ENCODE measurements around the gene KCNMA1. TPM values are rescaled to one million over a fixed set of nuclear protein-coding genes. Genes with fewer than 3 reads are reported as not detected.

The KCNMA1 gene
- total RNA-seq, 1 experiment from 2014 or later = 143 TPM

DNA sequence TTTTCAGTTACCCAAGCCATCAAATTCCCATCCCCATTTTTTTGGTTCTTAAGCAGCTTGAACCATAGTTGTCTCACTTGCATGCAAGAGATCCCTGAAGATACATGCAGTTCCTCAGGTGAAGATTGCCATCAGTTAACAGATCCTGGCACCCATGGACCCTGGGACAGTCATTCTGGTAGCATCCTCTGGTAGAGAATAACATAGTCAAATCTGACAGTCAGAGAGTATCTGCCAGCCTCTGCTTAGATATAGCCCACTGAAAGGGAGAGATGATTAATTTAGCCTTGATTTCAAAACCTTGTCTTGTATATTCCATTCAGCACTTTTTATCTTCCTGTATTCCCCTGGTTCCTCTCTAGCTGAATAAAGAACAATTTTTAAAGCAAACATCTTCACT, 280.4 kb downstream of the KCNMA1 start:
- H3K36me3 ChIP-seq (ENCODE audit: low read depth, low read length) = peaks cover 5% of the 10 kb centered on the region; the same call in 1 of the 2 replicates
- H4K20me1 ChIP-seq (ENCODE audit: low read length) = no peaks in the 10 kb centered on the region
- no peak overlapping the region for H3K4me3 ChIP-seq (ENCODE audit: low read length)
- no peak; the same call in 1 of the 2 replicates for ATAC-seq
- no peaks in the 10 kb centered on the region for H3K27me3 ChIP-seq (ENCODE audit: low read length)
- H3K9ac ChIP-seq (ENCODE audit: low read length) = peak overlapping the region; percentile 64
- TF ChIP-seq, protein P1, sequence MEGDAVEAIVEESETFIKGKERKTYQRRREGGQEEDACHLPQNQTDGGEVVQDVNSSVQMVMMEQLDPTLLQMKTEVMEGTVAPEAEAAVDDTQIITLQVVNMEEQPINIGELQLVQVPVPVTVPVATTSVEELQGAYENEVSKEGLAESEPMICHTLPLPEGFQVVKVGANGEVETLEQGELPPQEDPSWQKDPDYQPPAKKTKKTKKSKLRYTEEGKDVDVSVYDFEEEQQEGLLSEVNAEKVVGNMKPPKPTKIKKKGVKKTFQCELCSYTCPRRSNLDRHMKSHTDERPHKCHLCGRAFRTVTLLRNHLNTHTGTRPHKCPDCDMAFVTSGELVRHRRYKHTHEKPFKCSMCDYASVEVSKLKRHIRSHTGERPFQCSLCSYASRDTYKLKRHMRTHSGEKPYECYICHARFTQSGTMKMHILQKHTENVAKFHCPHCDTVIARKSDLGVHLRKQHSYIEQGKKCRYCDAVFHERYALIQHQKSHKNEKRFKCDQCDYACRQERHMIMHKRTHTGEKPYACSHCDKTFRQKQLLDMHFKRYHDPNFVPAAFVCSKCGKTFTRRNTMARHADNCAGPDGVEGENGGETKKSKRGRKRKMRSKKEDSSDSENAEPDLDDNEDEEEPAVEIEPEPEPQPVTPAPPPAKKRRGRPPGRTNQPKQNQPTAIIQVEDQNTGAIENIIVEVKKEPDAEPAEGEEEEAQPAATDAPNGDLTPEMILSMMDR (conservative IDR thresholded peaks at IDR 0.05; ENCODE audit: low read depth, low read length) = no peak
- no peak for TF ChIP-seq EZH2phosphoT487 (IDR thresholded peaks at IDR 0.05; ENCODE audit: borderline replicate concordance, low read length)
- no peak for TF ChIP-seq EZH2 (IDR thresholded peaks at IDR 0.05; ENCODE audit: low read length, unreplicated experiment)
- intact Hi-C loops (cut with micrococcal nuclease) = loop anchor here (1.0 to 2.0 kb wide), 3 partner anchors 30 to 284 kb away; no protein-coding TSS in a partner anchor
- H2AFZ ChIP-seq (ENCODE audit: low read length) = no peak overlapping the region
- peak overlapping the region; percentile 14 for H3K4me2 ChIP-seq (ENCODE audit: low read length)
- DNase-seq = no peak
- peaks cover 47% of the 10 kb centered on the region for H3K4me1 ChIP-seq (ENCODE audit: insufficient read depth, low read length)
- ChIA-PET CTCF (interaction anchor here (1.0 to 1.8 kb wide), 3 partner anchors 35 to 191 kb away, joined by 5 to 31 read pairs (median 8); no protein-coding TSS in a partner anchor), POLR2A (ENCODE audit: unreplicated experiment) (interaction anchor here (0.7 to 1.1 kb wide), 2 partner anchors 15 to 21 kb away, joined by 4 read pairs; no protein-coding TSS in a partner anchor)
- BruUV-seq (replicated peaks) = no TSS peak
- peaks cover 11% of the 10 kb centered on the region; the same call in 1 of the 2 replicates for H3K79me2 ChIP-seq (ENCODE audit: low read length)
- H3F3A ChIP-seq (ENCODE audit: low read length, unreplicated experiment) = peaks cover 6% of the 10 kb centered on the region
- no peaks in the 10 kb centered on the region for H3K9me3 ChIP-seq (ENCODE audit: low read length)
- no peaks in the 10 kb centered on the region for H3K9me2 ChIP-seq (replicated peaks; ENCODE audit: low read length)
- H3K27ac ChIP-seq (ENCODE audit: low read length) = peak overlapping the region; percentile 86

DNA sequence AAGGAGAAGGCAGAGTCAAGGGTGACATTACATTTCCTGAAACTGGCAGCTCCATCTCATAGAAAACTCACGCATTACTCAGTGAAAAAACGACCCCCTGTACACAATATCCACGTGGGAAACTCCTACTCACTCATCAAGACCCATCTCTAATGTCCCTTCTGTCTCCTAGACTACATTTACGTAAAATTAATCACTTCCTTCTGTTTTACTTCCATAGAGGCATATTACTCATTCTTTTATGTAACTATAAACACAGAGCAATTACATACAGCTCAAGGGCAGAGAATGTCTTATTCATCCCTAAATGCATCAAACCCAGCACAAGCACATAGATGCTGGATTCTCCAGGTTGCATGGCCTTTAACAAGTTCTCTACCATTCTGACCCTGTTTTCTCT, 281.8 kb downstream of the KCNMA1 start:
- Histone ChIP-seq H3K36me3 (ENCODE audit: low read depth, low read length) (peaks cover 5% of the 10 kb centered on the region; the same call in 1 of the 2 replicates), H3K4me3 (ENCODE audit: low read length) (no peak overlapping the region), H4K20me1 (ENCODE audit: low read length) (no peaks in the 10 kb centered on the region), H3K79me2 (ENCODE audit: low read length) (peaks cover 11% of the 10 kb centered on the region; the same call in 1 of the 2 replicates), H3K27ac (ENCODE audit: low read length) (peak overlapping the region; percentile 86), H2AFZ (ENCODE audit: low read length) (no peak overlapping the region), H3K9me3 (ENCODE audit: low read length) (no peaks in the 10 kb centered on the region), H3K4me2 (ENCODE audit: low read length) (peak overlapping the region; percentile 23), H3K9me2 (replicated peaks; ENCODE audit: low read length) (no peaks in the 10 kb centered on the region), H3K9ac (ENCODE audit: low read length) (peak overlapping the region; percentile 77), H3F3A (ENCODE audit: low read length, unreplicated experiment) (peaks cover 6% of the 10 kb centered on the region), H3K4me1 (ENCODE audit: insufficient read depth, low read length) (peaks cover 60% of the 10 kb centered on the region), H3K27me3 (ENCODE audit: low read length) (no peaks in the 10 kb centered on the region)
- BruUV-seq (replicated peaks) = no TSS peak
- peak; percentile 83 for ATAC-seq
- ChIA-PET POLR2A (ENCODE audit: unreplicated experiment) (interaction anchor here (0.5 to 1.3 kb wide), 8 partner anchors 14 to 290 kb away, joined by 3 to 14 read pairs (median 4); no protein-coding TSS in a partner anchor), CTCF (interaction anchor here (0.6 to 1.8 kb wide), 10 partner anchors 31 to 401 kb away, joined by 3 to 31 read pairs (median 4); no protein-coding TSS in a partner anchor)
- peak; percentile 100 for DNase-seq
- TF ChIP-seq, protein P1 (conservative IDR thresholded peaks at IDR 0.05; ENCODE audit: low read depth, low read length) = no peak
- TF ChIP-seq EZH2phosphoT487 (IDR thresholded peaks at IDR 0.05; ENCODE audit: borderline replicate concordance, low read length) (no peak), EZH2 (IDR thresholded peaks at IDR 0.05; ENCODE audit: low read length, unreplicated experiment) (no peak)
- intact Hi-C loops (cut with micrococcal nuclease) = loop anchor here (1.0 to 2.0 kb wide), 3 partner anchors 36 to 285 kb away; no protein-coding TSS in a partner anchor

Measured in PC-3 (cell line).